PFSK-1 (cell line): ENCODE data around the gene RASSF3.

Experiments
- FOXP2 ChIP-seq: optimal IDR thresholded peaks from 2 replicates; pipeline ENCODE3; 2011; ENCODE audit warnings: borderline replicate concordance, control low read depth, inconsistent platforms; ENCODE audit not compliant: insufficient read depth; ENCODE audit errors: extremely low read length, extremely low read depth
- POLR2AphosphoS5 ChIP-seq: IDR thresholded peaks from 2 replicates; pipeline ENCODE4 v1.6.1; 2012; ENCODE audit warnings: low read depth, mild to moderate bottlenecking, control low read depth, low read length, moderate library complexity
- REST ChIP-seq, 2 experiments: IDR thresholded peaks; 2 replicates each; pipeline versions ENCODE4 v1.6.1 to v1.8.0; 2011 to 2012; ENCODE audit warnings: low read depth in 2 of 2, low read length in 2 of 2, control low read depth in 1 of 2, inconsistent platforms in 1 of 2, mild to moderate bottlenecking in 1 of 2, moderate library complexity in 1 of 2; ENCODE audit not compliant: insufficient read depth in 1 of 2
- SIN3A ChIP-seq: IDR thresholded peaks from 2 replicates; pipeline ENCODE4 v1.6.1; 2012; ENCODE audit warnings: mild to moderate bottlenecking, low read length, moderate library complexity, borderline replicate concordance; ENCODE audit not compliant: insufficient read depth
- TAF1 ChIP-seq: IDR thresholded peaks from 2 replicates; pipeline ENCODE4 v1.6.1; 2012; ENCODE audit warnings: low read length, control low read depth, borderline replicate concordance; ENCODE audit not compliant: insufficient read depth

The RASSF3 gene

GRCh38 chr12:64731683-64732082 is 121.4 kb downstream of the RASSF3 start:
- TF ChIP-seq REST (IDR thresholded peaks at IDR 0.05; ENCODE audit: insufficient read depth in 1 of 2, low read depth in 2 of 2, low read length in 2 of 2) (no peak), FOXP2 (no peak), SIN3A (no peak), POLR2AphosphoS5 (no peak)

- TF ChIP-seq POLR2AphosphoS5 = no peak
- no peak for TF ChIP-seq REST (IDR thresholded peaks at IDR 0.05; ENCODE audit: insufficient read depth in 1 of 2, low read depth in 2 of 2, low read length in 2 of 2)
- no peak for TF ChIP-seq FOXP2
- no peak for TF ChIP-seq SIN3A
- no peak for TF ChIP-seq TAF1
Observed at GRCh38 chr12:64733857-64734256, 123.6 kb downstream of the RASSF3 start.

- TF ChIP-seq POLR2AphosphoS5 = no peak
- TF ChIP-seq FOXP2 = no peak
- TF ChIP-seq REST (IDR thresholded peaks at IDR 0.05; ENCODE audit: insufficient read depth in 1 of 2, low read depth in 2 of 2, low read length in 2 of 2) = no peak
- TF ChIP-seq SIN3A = no peak
- no peak for TF ChIP-seq TAF1
Observed at GRCh38 chr12:64735442-64735841, 125.1 kb downstream of the RASSF3 start.

GRCh38 chr12:64736771-64737170 is 126.5 kb downstream of the RASSF3 start:
- no peak for TF ChIP-seq FOXP2
- TF ChIP-seq TAF1 = no peak
- no peak for TF ChIP-seq REST (IDR thresholded peaks at IDR 0.05; ENCODE audit: insufficient read depth in 1 of 2, low read depth in 2 of 2, low read length in 2 of 2)
- no peak for TF ChIP-seq SIN3A
- TF ChIP-seq POLR2AphosphoS5 = no peak

- TF ChIP-seq SIN3A (no peak), TAF1 (no peak), REST (IDR thresholded peaks at IDR 0.05; ENCODE audit: insufficient read depth in 1 of 2, low read depth in 2 of 2, low read length in 2 of 2) (no peak), FOXP2 (no peak)
Observed at GRCh38 chr12:64737539-64737938, 127.2 kb downstream of the RASSF3 start.
